AG09309 (cell line): ENCODE data around the gene ZDHHC22.

Experiments
- DNase-seq: peaks from one replicate; pipeline ENCODE4 v3.0.0-alpha.2; 2010; ENCODE audit warnings: low read depth
- H3K4me3 ChIP-seq: 2 replicates; pipeline ENCODE4 v1.5.1; 2011; ENCODE audit warnings: mild to moderate bottlenecking, low read depth, low read length, moderate library complexity; ENCODE audit not compliant: control insufficient read depth
- TF ChIP-seq, protein P1 (sequence below): IDR thresholded peaks from 2 replicates; pipeline ENCODE4 v1.5.1; 2011; ENCODE audit warnings: mild to moderate bottlenecking, low read depth, low read length, inconsistent platforms; ENCODE audit not compliant: insufficient read depth, control insufficient read depth; ENCODE audit errors: missing control alignments

Gene ZDHHC22

DNA sequence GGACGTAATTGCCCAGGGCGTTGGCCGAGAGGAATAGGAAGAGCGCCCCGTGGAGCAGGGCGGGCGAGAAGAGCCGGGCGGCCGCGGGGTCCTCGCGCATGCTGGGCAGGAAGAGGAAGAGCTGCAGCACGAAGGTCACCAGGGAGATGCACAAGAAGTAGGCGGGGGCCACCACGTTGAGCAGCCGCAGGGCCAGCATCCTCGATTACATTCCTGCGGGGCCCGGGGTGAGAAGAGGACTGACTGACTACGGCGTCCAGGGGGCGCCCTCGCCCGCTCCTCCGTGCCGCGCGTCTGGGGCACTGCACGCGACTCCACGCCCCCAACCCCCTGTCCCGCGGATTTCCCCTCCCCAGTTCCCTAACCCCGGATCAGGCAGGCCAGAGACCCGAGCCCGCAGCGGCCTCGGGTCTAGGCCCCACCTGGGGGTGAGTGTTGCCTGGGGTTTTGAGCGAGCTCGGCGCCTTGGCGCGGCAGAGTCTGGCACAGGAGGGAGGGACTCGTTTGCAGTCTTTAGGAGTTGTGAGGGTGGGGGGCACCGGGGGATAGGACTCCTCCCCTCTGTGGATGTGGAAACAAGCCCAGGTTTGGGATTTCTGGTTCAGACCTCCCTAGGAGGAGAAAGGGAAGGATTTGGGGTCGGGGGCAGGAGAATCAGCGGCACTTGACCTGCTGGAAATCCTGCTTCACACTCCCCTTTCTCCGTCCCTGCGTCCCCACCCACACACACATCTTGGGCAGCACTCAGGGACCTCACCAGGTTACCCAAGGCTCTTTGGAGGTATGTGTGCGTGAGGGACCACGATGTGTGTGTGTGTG, 1.8 kb downstream of the ZDHHC22 start:
- H3K4me3 ChIP-seq, result no peak overlapping the region; the same call in 1 of the 2 replicates
- DNase-seq, result no peak
- TF ChIP-seq, protein P1, sequence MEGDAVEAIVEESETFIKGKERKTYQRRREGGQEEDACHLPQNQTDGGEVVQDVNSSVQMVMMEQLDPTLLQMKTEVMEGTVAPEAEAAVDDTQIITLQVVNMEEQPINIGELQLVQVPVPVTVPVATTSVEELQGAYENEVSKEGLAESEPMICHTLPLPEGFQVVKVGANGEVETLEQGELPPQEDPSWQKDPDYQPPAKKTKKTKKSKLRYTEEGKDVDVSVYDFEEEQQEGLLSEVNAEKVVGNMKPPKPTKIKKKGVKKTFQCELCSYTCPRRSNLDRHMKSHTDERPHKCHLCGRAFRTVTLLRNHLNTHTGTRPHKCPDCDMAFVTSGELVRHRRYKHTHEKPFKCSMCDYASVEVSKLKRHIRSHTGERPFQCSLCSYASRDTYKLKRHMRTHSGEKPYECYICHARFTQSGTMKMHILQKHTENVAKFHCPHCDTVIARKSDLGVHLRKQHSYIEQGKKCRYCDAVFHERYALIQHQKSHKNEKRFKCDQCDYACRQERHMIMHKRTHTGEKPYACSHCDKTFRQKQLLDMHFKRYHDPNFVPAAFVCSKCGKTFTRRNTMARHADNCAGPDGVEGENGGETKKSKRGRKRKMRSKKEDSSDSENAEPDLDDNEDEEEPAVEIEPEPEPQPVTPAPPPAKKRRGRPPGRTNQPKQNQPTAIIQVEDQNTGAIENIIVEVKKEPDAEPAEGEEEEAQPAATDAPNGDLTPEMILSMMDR, result peak; percentile 53

DNA sequence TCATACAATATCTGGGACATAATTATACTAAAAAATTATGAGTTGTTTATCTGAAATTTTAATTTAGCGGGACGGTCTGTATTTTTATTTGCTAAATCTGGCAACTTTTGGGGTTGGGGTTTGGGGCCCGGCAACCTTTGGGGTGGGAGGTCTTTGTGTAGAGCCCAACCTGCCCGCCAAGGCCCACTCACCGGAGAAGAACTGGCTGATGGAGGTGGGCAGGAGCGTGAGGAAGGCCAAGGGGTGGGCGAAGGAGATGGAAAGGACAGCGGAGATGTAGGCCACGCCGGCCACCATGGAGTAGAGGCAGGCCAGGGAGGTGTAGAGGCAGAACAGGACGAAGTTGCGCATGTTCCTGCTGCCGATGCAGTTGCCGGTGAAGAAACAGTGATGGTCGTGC, 2.6 kb downstream of the ZDHHC22 start:
- TF ChIP-seq, protein P1, result no peak
- DNase-seq, result no peak
- H3K4me3 ChIP-seq, result no peak overlapping the region

DNA sequence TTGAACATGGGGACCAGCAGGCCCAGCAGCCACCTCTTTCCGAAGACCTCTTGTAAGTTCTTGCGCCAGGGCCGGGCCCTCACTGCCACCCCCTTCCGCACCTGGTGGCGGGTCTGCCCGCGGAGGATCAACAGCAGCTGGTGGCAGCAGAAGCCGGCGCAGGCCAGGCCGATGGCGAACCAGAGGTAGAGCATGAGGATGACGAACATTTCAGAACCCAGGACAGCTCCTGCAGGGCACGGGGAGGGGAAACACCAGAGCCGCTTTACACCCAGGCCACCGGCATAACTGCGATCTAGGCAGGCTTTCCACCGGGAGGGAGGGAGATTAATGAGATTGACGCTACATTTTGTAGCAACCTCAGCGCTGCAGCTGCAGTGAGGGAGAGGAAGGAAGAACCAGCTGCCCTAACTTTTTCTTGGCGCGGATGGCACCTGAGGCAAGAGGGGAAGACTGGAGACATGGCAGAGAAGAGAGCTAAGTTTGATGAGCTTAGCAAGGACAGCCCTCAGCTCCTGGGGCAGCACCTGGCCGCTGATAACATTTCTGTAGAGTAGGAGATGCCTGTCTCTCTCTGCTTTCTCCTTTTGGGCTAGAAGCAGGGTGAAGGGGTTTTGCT, 7.8 kb downstream of the ZDHHC22 start:
- no peak overlapping the region for H3K4me3 ChIP-seq
- TF ChIP-seq, protein P1, result no peak
- no peak for DNase-seq

DNA sequence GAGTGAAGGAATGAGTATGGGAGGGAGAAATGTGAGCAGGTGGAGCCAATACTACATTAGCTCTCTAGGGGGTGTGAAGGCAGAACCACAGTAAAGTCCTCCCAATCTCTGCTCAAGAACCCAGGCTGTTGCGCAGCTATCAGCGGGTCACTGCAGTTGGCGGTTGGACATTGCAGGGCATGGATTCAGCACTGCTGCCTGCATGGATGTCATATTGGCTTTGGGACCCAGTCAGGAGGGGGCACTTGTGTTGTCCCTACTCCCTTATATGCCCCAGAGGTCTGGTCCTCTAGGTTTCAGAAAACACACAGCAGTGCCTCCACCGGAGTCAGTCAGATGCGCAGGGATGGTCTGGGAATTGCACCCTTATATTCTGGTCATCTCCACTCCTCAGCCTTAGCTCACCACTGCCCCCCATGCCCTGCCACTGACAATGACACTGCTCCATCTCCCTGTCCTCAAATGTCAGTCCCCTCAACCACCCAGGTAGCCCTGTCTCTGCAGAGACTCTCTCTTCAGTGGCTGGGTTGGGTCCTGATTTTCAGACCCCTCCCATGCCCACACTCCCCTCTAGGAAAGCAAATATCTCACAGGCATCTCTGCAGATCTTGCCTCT, 9.6 kb downstream of the ZDHHC22 start:
- no peak overlapping the region for H3K4me3 ChIP-seq
- DNase-seq, result no peak
- TF ChIP-seq, protein P1, result no peak

DNA sequence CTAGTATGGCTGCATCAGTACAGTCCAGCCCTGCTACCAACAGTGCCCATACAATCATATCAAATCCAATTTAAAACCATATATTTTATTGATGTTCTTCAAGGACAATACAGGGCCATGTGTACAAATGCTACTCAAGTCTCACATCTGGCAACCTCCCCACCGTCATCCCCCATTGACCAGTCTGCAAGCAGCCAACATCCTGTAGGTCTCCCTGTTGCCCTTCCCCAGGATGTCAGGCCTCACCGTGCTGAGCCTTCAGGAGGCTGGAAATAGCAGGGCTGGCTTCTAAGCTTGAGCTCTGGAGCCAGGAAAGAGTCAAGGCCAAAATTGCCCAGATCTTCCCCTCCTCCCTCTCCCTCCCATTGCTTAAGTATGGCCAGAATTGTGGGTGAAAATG, 10.4 kb downstream of the ZDHHC22 start:
- H3K4me3 ChIP-seq, result no peak overlapping the region
- TF ChIP-seq, protein P1, result no peak
- no peak for DNase-seq

DNA sequence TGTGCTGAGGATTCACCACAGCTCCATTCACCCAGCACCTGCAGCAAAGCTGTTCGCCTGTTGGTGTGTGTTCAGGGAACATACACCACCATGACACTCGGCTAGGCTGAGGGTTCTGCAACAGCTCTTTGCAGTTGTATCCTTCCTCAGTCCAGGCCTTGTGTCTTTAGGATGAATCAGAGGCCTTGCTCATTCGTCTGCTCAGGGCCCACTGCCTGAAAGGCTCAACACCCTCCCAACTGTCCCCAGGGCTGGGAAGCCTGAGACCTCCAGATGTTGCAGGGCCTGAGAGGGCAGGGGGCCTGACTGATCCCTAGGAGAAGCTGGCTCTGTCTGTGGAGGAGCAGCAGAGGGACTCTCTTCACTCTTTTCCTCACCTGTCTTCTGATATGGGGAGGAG, 11.2 kb downstream of the ZDHHC22 start:
- TF ChIP-seq, protein P1, result no peak
- DNase-seq, result no peak
- H3K4me3 ChIP-seq, result no peak overlapping the region
